Measurements from ENCODE around the gene LAMA2. TPM values are rescaled to one million over a fixed set of nuclear protein-coding genes. Genes with fewer than 3 reads are reported as not detected.

Gene LAMA2
- total and polyA plus RNA-seq, 5 donors = 28.7 to 176 (median 134) TPM

GRCh38 chr6:129364767-129365166, 481.8 kb downstream of the LAMA2 start:
- no peak for ATAC-seq
- intact Hi-C loops (cut with DNase I) = no loop called here

DNA sequence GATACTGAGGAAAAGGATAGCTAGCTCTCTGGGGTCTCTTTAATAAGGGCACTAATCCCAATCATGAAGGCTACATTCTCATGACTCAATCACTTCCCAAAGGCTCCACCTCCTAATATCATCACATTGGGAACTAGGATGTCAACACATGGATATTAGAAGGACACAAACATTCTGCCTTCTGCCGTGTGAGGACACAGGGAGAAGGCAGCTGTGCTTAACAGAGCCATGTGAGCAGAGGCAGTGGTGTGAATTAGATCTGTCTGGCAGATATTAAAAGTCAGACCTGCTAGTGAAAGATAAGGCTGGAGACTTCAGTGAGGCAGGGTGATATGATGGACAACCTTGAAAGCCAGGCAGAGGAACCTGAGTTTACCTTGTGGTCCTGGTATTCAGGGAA, 485.1 kb downstream of the LAMA2 start:
- intact Hi-C loops (cut with DNase I) = no loop called here
- H3K27ac ChIP-seq (ENCODE audit: low read length) = peak overlapping the region; percentile 51
- no peaks in the 10 kb centered on the region for H3K27me3 ChIP-seq (ENCODE audit: control insufficient read depth, insufficient read depth)
- H3K9me3 ChIP-seq (ENCODE audit: control insufficient read depth, low read length) = no peaks in the 10 kb centered on the region
- ATAC-seq (peak; percentile 7 to 49), DNase-seq (no peak)
- no peak overlapping the region for H3K4me3 ChIP-seq (ENCODE audit: low read length)
- H3K4me1 ChIP-seq (ENCODE audit: control insufficient read depth, insufficient read depth, low read length) = no peaks in the 10 kb centered on the region
- 34% methylated on average over 1 of the region's 1 CpG for WGBS

More at GRCh38 chr6:129364767-129365166, 481.8 kb downstream of the LAMA2 start:
- Histone ChIP-seq H3K27me3 (ENCODE audit: control insufficient read depth, insufficient read depth) (no peaks in the 10 kb centered on the region), H3K9me3 (ENCODE audit: control insufficient read depth, low read length) (no peaks in the 10 kb centered on the region), H3K27ac (ENCODE audit: low read length) (no peak overlapping the region), H3K4me1 (ENCODE audit: control insufficient read depth, insufficient read depth, low read length) (no peaks in the 10 kb centered on the region), H3K4me3 (ENCODE audit: low read length) (no peak overlapping the region)
- 63% methylated on average over 3 of the region's 3 CpGs for WGBS
- no peak for DNase-seq

- Histone ChIP-seq H3K4me1 (ENCODE audit: control insufficient read depth, insufficient read depth, low read length) (no peaks in the 10 kb centered on the region), H3K27me3 (ENCODE audit: control insufficient read depth, insufficient read depth) (no peaks in the 10 kb centered on the region), H3K9me3 (ENCODE audit: control insufficient read depth, low read length) (no peaks in the 10 kb centered on the region), H3K27ac (ENCODE audit: low read length) (peak overlapping the region; percentile 78), H3K4me3 (ENCODE audit: low read length) (no peak overlapping the region)
- ATAC-seq (no peak), DNase-seq (no peak)
- intact Hi-C loops (cut with DNase I) = no loop called here
- 93% methylated on average over 2 of the region's 2 CpGs for WGBS
Observed at GRCh38 chr6:129368970-129369369, 486.0 kb downstream of the LAMA2 start.

DNA sequence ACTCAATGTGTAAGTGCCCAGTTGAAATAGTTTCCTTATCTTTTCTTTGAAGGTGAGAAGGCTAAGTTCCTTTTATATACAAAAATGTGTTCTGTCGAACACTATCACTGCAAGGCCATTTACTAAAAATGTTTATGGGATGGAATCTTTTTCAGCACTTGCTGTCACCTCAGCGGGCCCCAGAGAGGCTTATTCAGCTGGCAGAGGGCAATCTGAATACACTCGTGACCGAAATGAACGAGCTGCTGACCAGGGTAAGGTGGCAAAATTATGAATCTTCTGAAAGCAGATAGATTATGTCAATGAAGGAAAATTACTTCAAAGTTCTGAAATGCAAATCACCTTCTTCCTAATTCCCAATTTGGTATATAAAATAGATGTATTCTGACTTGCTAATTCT, 486.8 kb downstream of the LAMA2 start:
- H3K27ac ChIP-seq (ENCODE audit: low read length) = peak overlapping the region; percentile 64

DNA sequence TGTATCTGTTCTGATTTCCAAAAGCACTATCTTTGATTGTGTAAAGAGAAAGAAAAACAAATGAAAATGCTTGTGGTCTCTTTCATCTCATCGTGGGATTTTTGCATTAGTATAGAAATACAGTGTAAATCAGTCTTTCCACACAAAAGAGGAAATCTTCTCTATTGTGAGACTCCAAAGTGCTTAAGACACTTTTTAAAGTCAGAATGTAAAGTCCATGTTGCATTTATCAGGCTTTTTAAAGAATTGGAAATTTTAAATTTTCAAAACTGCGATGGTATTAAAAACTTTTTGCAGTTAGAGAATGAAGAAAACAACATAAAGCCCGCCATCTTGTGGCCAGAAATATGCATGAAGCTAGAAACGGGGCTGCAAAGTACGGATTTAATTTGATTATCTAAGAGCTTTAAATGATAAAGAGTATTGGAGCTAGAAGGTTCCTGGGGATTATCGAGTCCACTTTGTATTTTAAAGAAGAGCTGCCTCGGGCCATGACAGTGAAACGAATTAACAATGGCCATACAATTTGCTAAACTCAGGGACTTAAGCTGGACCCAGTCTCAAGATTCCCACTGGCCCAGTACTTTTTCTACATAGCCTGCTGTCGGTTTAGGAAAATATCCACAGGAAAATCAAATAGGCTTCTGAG, 487.5 kb downstream of the LAMA2 start:
- 7% methylated on average over 9 of the region's 9 CpGs for WGBS
- peak in 1 of 2 donors; percentile 45 for ATAC-seq
- peak in 1 of 3 donors; percentile 18 for DNase-seq
- Histone ChIP-seq H3K4me3 (ENCODE audit: low read length) (peak overlapping the region; percentile 5), H3K9me3 (ENCODE audit: control insufficient read depth, low read length) (no peaks in the 10 kb centered on the region), H3K27ac (ENCODE audit: low read length) (no peak overlapping the region), H3K4me1 (ENCODE audit: control insufficient read depth, insufficient read depth, low read length) (no peaks in the 10 kb centered on the region), H3K27me3 (ENCODE audit: control insufficient read depth, insufficient read depth) (no peaks in the 10 kb centered on the region)
- intact Hi-C loops (cut with DNase I) = no loop called here

More for the DNA sequence above, 486.8 kb downstream of the LAMA2 start:
- no peaks in the 10 kb centered on the region for H3K4me1 ChIP-seq (ENCODE audit: control insufficient read depth, insufficient read depth, low read length)
- no peaks in the 10 kb centered on the region for H3K9me3 ChIP-seq (ENCODE audit: control insufficient read depth, low read length)
- no peaks in the 10 kb centered on the region for H3K27me3 ChIP-seq (ENCODE audit: control insufficient read depth, insufficient read depth)
- intact Hi-C loops (cut with DNase I) = no loop called here
- peak in 2 of 3 donors; percentile 15 to 57 for DNase-seq
- peak; percentile 61 to 76 for ATAC-seq
- 43% methylated on average over 5 of the region's 5 CpGs for WGBS
- H3K4me3 ChIP-seq (ENCODE audit: low read length) = peak overlapping the region; percentile 5

GRCh38 chr6:129381885-129382284, 498.9 kb downstream of the LAMA2 start:
- 58% methylated on average over 2 of the region's 2 CpGs for WGBS
- no peaks in the 10 kb centered on the region for H3K9me3 ChIP-seq (ENCODE audit: control insufficient read depth, low read length)
- no peak for DNase-seq
- H3K4me1 ChIP-seq (ENCODE audit: control insufficient read depth, insufficient read depth, low read length) = peaks cover 2% of the 10 kb centered on the region
- no peaks in the 10 kb centered on the region for H3K27me3 ChIP-seq (ENCODE audit: control insufficient read depth, insufficient read depth)
- no peak overlapping the region for H3K27ac ChIP-seq (ENCODE audit: low read length)
- no peak overlapping the region for H3K4me3 ChIP-seq (ENCODE audit: low read length)
- intact Hi-C loops (cut with DNase I) = no loop called here
- no peak for ATAC-seq

- intact Hi-C loops (cut with DNase I) = no loop called here
Observed at GRCh38 chr6:129382916-129383315, 500.0 kb downstream of the LAMA2 start.

DNA sequence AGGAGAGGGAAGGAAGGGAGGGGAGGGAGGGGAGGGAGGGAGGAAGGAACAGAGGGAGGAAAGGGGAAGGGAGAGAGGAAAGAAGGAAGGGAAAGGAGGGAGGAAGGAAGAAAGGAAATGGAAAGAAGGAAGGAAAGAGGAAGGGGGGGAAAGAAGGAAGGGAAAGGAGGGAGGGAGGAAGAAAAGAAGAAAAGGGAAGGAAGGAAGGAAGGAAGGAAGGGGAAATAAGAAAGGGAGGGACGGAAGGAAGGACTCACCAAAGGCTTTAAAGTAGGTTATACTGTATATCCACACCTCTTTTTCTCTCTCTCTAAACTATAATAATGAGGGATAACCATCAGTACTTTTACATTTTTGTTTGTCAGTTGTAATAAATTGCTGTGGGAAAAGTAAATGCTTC, 502.2 kb downstream of the LAMA2 start:
- DNase-seq = no peak
- intact Hi-C loops (cut with DNase I) = no loop called here
- WGBS = 79% methylated on average over 1 of the region's 1 CpG

More at GRCh38 chr6:129382916-129383315, 500.0 kb downstream of the LAMA2 start:
- H3K27ac ChIP-seq (ENCODE audit: low read length) = no peak overlapping the region
- no peaks in the 10 kb centered on the region for H3K27me3 ChIP-seq (ENCODE audit: control insufficient read depth, insufficient read depth)
- H3K4me3 ChIP-seq (ENCODE audit: low read length) = no peak overlapping the region
- DNase-seq (no peak), ATAC-seq (no peak)
- WGBS = 94% methylated on average over 7 of the region's 7 CpGs
- no peaks in the 10 kb centered on the region for H3K9me3 ChIP-seq (ENCODE audit: control insufficient read depth, low read length)
- peaks cover 2% of the 10 kb centered on the region for H3K4me1 ChIP-seq (ENCODE audit: control insufficient read depth, insufficient read depth, low read length)

GRCh38 chr6:129390900-129391299, 508.0 kb downstream of the LAMA2 start:
- Histone ChIP-seq H3K27me3 (ENCODE audit: control insufficient read depth, insufficient read depth) (no peaks in the 10 kb centered on the region), H3K27ac (ENCODE audit: low read length) (no peak overlapping the region), H3K9me3 (ENCODE audit: control insufficient read depth, low read length) (no peaks in the 10 kb centered on the region), H3K4me1 (ENCODE audit: control insufficient read depth, insufficient read depth, low read length) (no peaks in the 10 kb centered on the region), H3K4me3 (ENCODE audit: low read length) (no peak overlapping the region)
- DNase-seq = no peak
- ATAC-seq = no peak
- intact Hi-C loops (cut with DNase I) = no loop called here
- WGBS = 52% methylated on average over 2 of the region's 2 CpGs

More for the DNA sequence above, 502.2 kb downstream of the LAMA2 start:
- H3K27ac ChIP-seq (ENCODE audit: low read length) = no peak overlapping the region
- peaks cover 2% of the 10 kb centered on the region for H3K4me1 ChIP-seq (ENCODE audit: control insufficient read depth, insufficient read depth, low read length)
- no peak for ATAC-seq
- no peaks in the 10 kb centered on the region for H3K27me3 ChIP-seq (ENCODE audit: control insufficient read depth, insufficient read depth)
- no peaks in the 10 kb centered on the region for H3K9me3 ChIP-seq (ENCODE audit: control insufficient read depth, low read length)
- H3K4me3 ChIP-seq (ENCODE audit: low read length) = no peak overlapping the region

GRCh38 chr6:129393654-129394053, 510.7 kb downstream of the LAMA2 start:
- Histone ChIP-seq H3K27me3 (ENCODE audit: control insufficient read depth, insufficient read depth) (no peaks in the 10 kb centered on the region), H3K27ac (ENCODE audit: low read length) (no peak overlapping the region), H3K4me3 (ENCODE audit: low read length) (no peak overlapping the region), H3K4me1 (ENCODE audit: control insufficient read depth, insufficient read depth, low read length) (no peaks in the 10 kb centered on the region), H3K9me3 (ENCODE audit: control insufficient read depth, low read length) (no peaks in the 10 kb centered on the region)
- DNase-seq = no peak
- intact Hi-C loops (cut with DNase I) = no loop called here
- WGBS = 86% methylated on average over 2 of the region's 2 CpGs
- ATAC-seq = no peak

DNA sequence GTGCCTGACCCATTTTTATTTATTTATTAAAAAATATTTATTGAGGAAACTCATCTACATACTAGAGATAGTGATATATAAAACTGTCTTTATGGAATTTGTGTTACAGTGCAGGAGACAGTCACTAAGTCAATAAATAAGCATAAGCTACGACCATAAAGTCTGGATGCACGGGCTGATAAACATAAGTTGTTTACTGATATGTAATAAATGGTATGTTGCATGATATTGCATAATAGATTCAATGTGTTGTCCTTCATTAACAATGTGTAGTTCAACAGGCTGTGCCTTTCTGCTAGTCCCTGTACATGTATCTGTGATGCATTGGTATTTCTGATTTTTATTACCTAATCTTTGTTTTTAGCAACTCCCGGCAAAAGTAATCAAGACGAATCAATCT, 515.8 kb downstream of the LAMA2 start:
- intact Hi-C loops (cut with DNase I) = no loop called here
- Histone ChIP-seq H3K27ac (ENCODE audit: low read length) (no peak overlapping the region), H3K4me3 (ENCODE audit: low read length) (no peak overlapping the region), H3K4me1 (ENCODE audit: control insufficient read depth, insufficient read depth, low read length) (no peaks in the 10 kb centered on the region), H3K9me3 (ENCODE audit: control insufficient read depth, low read length) (no peaks in the 10 kb centered on the region), H3K27me3 (ENCODE audit: control insufficient read depth, insufficient read depth) (no peaks in the 10 kb centered on the region)
- 94% methylated on average over 4 of the region's 4 CpGs for WGBS
- ATAC-seq (no peak), DNase-seq (no peak)

GRCh38 chr6:129402244-129402643, 519.3 kb downstream of the LAMA2 start:
- 28% methylated on average over 1 of the region's 1 CpG for WGBS

More at GRCh38 chr6:129402244-129402643, 519.3 kb downstream of the LAMA2 start:
- ATAC-seq (peak; percentile 43 to 53), DNase-seq (no peak)
- Histone ChIP-seq H3K27me3 (ENCODE audit: control insufficient read depth, insufficient read depth) (no peaks in the 10 kb centered on the region), H3K9me3 (ENCODE audit: control insufficient read depth, low read length) (no peaks in the 10 kb centered on the region), H3K27ac (ENCODE audit: low read length) (no peak overlapping the region), H3K4me1 (ENCODE audit: control insufficient read depth, insufficient read depth, low read length) (no peaks in the 10 kb centered on the region), H3K4me3 (ENCODE audit: low read length) (no peak overlapping the region)
- intact Hi-C loops (cut with DNase I) = no loop called here

Data from right cardiac atrium (tissue), 5 donors.